Transverse colon (tissue), 3 donors: ENCODE results near the gene SH2B2.

Source experiments
- POLR2A ChIP-seq: fragments of 450-650 bp; IDR thresholded peaks from one replicate; pipeline ENCODE4 v1.6.1; 2016; ENCODE audit warnings: antibody characterized with exemption, mild to moderate bottlenecking, moderate library complexity
- TF ChIP-seq, protein P1 (sequence below), 5 experiments: fragments of 200-600 bp in 3 of 5; fragments of 450-650 bp in 2 of 5; sonication (generic) in 3 of 5; IDR thresholded peaks; 1 replicate in 2 of 5; 2 replicates in 3 of 5; pipeline ENCODE4 v1.5.1; 2016 to 2017; ENCODE audit warnings: antibody characterized with exemption in 5 of 5, inconsistent platforms in 3 of 5, mild to moderate bottlenecking in 2 of 5, moderate library complexity in 1 of 5

DNA sequence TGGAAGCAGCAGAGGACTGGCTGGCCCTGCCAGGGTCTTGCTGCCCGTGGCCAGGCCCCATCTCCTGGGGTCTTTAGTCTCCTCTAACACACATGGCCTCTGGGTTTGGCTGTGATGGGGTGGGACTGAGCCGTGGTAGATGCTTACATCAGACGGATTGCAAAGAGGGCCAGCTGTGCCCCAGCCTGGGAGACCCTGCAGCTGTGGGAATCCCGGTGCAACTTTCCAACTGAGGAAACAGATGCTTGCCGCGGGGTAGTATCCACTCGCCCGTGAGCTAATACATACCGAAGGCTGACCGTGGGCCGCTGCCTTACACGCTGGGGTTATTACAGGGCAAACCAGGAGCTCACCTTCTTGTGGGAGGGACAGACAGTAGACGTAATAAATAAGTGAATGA is 24.1 kb upstream of the SH2B2 start:
- TF ChIP-seq, protein P1, sequence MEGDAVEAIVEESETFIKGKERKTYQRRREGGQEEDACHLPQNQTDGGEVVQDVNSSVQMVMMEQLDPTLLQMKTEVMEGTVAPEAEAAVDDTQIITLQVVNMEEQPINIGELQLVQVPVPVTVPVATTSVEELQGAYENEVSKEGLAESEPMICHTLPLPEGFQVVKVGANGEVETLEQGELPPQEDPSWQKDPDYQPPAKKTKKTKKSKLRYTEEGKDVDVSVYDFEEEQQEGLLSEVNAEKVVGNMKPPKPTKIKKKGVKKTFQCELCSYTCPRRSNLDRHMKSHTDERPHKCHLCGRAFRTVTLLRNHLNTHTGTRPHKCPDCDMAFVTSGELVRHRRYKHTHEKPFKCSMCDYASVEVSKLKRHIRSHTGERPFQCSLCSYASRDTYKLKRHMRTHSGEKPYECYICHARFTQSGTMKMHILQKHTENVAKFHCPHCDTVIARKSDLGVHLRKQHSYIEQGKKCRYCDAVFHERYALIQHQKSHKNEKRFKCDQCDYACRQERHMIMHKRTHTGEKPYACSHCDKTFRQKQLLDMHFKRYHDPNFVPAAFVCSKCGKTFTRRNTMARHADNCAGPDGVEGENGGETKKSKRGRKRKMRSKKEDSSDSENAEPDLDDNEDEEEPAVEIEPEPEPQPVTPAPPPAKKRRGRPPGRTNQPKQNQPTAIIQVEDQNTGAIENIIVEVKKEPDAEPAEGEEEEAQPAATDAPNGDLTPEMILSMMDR (IDR thresholded peaks at IDR 0.05), result no peak
- no peak for TF ChIP-seq POLR2A
